Loucy (cell line): ENCODE measurements around the gene YBX3.

Experiments
- CTCF ChIP-seq: fragments of 200-600 bp; sonication (generic); conservative IDR thresholded peaks from 2 replicates; pipeline ENCODE4 v1.5.1; 2014; ENCODE audit warnings: mild to moderate bottlenecking, antibody characterized with exemption, low read length
- EZH2phosphoT487 ChIP-seq: fragments of 200-600 bp; IDR thresholded peaks from 2 replicates; pipeline ENCODE4 v1.6.1; 2018; ENCODE audit warnings: antibody characterized with exemption, mild to moderate bottlenecking, moderate library complexity, borderline replicate concordance

GRCh38 chr12:10667581-10667980 is 55.5 kb downstream of the YBX3 start:
- no peak for TF ChIP-seq CTCF
- no peak for TF ChIP-seq EZH2phosphoT487
